Spleen (tissue), 11 donors: Measurements from ENCODE around the gene LTBR. TPM values are rescaled to one million over a fixed set of nuclear protein-coding genes. Genes with fewer than 3 reads are reported as not detected.

ENCODE experiments used
- DNase-seq: peaks from one replicate; pipeline ENCODE4 v3.0.0-alpha.2; 2020
- H3K27ac ChIP-seq, 8 donors: fragments of 200-600 bp; sonication (generic) in 7 of 8; 1 replicate in 4 of 8; 2 replicates in 4 of 8; pipeline versions ENCODE4 v1.5.0 to v1.8.0; 2016 to 2021; ENCODE audit warnings: inconsistent platforms in 4 of 8, mild to moderate bottlenecking in 4 of 8, moderate library complexity in 1 of 8
- H3K27me3 ChIP-seq, 7 donors: fragments of 200-600 bp; sonication (generic) in 6 of 7; replicated peaks in 1 of 7; 1 replicate in 4 of 7; 2 replicates in 3 of 7; pipeline versions ENCODE4 v1.5.0 to v1.8.0; 2016 to 2021; ENCODE audit warnings: inconsistent platforms in 3 of 7, mild to moderate bottlenecking in 1 of 7
- H3K36me3 ChIP-seq, 6 donors: fragments of 200-600 bp; sonication (generic) in 5 of 6; 1 replicate in 4 of 6; 2 replicates in 2 of 6; pipeline versions ENCODE4 v1.5.0 to v1.8.0; 2016 to 2021; ENCODE audit warnings: inconsistent platforms in 2 of 6
- H3K4me1 ChIP-seq, 6 donors: fragments of 200-600 bp; sonication (generic) in 5 of 6; 1 replicate in 3 of 6; 2 replicates in 3 of 6; pipeline versions ENCODE4 v1.5.0 to v1.8.0; 2016 to 2021; ENCODE audit warnings: inconsistent platforms in 3 of 6
- H3K4me3 ChIP-seq, 8 donors: fragments of 200-600 bp; sonication (generic) in 7 of 8; 1 replicate in 4 of 8; 2 replicates in 4 of 8; pipeline versions ENCODE4 v1.5.0 to v1.8.0; 2016 to 2021; ENCODE audit warnings: inconsistent platforms in 4 of 8, mild to moderate bottlenecking in 4 of 8, moderate library complexity in 2 of 8
- H3K9me3 ChIP-seq, 8 donors: fragments of 200-600 bp; sonication (generic) in 7 of 8; 1 replicate in 4 of 8; 2 replicates in 4 of 8; pipeline versions ENCODE4 v1.5.0 to v1.8.0; 2016 to 2021; ENCODE audit warnings: inconsistent platforms in 4 of 8
- CTCF ChIP-seq, 11 experiments: fragments of 200-600 bp in 7 of 11; fragments of 450-650 bp in 4 of 11; sonication (generic) in 4 of 11; IDR thresholded peaks in 8 of 11; conservative IDR thresholded peaks in 3 of 11; 1 replicate in 7 of 11; 2 replicates in 4 of 11; pipeline versions ENCODE4 v1.4.0 to v1.8.0; 2016 to 2021; ENCODE audit warnings: antibody characterized with exemption in 11 of 11, inconsistent platforms in 4 of 11, mild to moderate bottlenecking in 1 of 11
- POLR2A ChIP-seq, 3 donors: fragments of 450-650 bp; IDR thresholded peaks; one replicate each; pipeline ENCODE4 v1.5.1; 2017; ENCODE audit warnings: antibody characterized with exemption in 3 of 3, mild to moderate bottlenecking in 1 of 3
- POLR2AphosphoS5 ChIP-seq, 3 donors: sonication (generic); formaldehyde crosslinking; IDR thresholded peaks; one replicate each; pipeline ENCODE4 v1.5.1; 2017; ENCODE audit warnings: antibody characterized with exemption in 3 of 3
- whole genome bisulfite sequencing, 5 donors: extraction: QIAGEN DNeasy Blood & Tissue Kit in 3 of 5; methylation state at CpG; one replicate each; pipeline versions ENCODE4 v1.1.5 to v1.1.7; 2013 to 2018; 5-methylcytosine and 5-hydroxymethylcytosine counted together
- intact Hi-C: fragments of 100-400 bp; cut with DNase I; formaldehyde crosslinking; loops from one replicate; pipeline ENCODE4 v1.15.0; 2023; ENCODE audit warnings: low total_unique reads
- polyA plus RNA-seq, 3 donors: library from polyadenylated mRNA; stranded (reverse); fragments of 200-250 nt; gene quantifications; one replicate each; pipeline ENCODE4 v1.2.1, GENCODE V29; 2013
- total RNA-seq, 7 donors: library from RNA; depleted of rRNA in 3 of 7; stranded (reverse); fragments of >200 nt in 3 of 7; fragmentation: NEBNext Ultra II Directional in 4 of 7; extraction: Animal tissue kit (Norgen Biotek cat#: 25700) in 4 of 7; gene quantifications; one replicate each; pipeline versions ENCODE4 v1.1.0 to v1.2.1, GENCODE V29; 2016 to 2021
- donor health status: healthy with polysubstance abuse.
- donor health status: DM: no; HTN: no; CAD: no; lungs with moderate emphysema.
- donor health status: DM: no; HTN: no; CAD: no.
- donor health status: Bipolar disorder and iron deficiency.
- donor health status: healthy.
- donor health status: DM: no; HTN: no; CAD: no.
- donor health status: DM: yes; HTN: yes; CAD: no.

LTBR gene
- total and polyA plus RNA-seq, 10 donors = 14.4 to 155 (median 85.5) TPM

- H3K9me3 ChIP-seq = no peaks in the 10 kb centered on the region
- TF ChIP-seq POLR2A (IDR thresholded peaks at IDR 0.05) (no peak), CTCF (IDR thresholded peaks at IDR 0.05 in 8 of 11, conservative IDR thresholded peaks at IDR 0.05 in 3 of 11) (no peak), POLR2AphosphoS5 (IDR thresholded peaks at IDR 0.05) (no peak)
- DNase-seq = no peak
These were observed 22.0 kb downstream of the LTBR start for GRCh38 chr12:6405963-6406362.

GRCh38 chr12:6407236-6407954, 23.4 kb downstream of the LTBR start:
- Histone ChIP-seq H3K9me3 (no peaks in the 10 kb centered on the region), H3K4me1 (no peaks in the 10 kb centered on the region), H3K36me3 (no peaks in the 10 kb centered on the region), H3K27me3 (no peaks in the 10 kb centered on the region), H3K4me3 (no peak overlapping the region), H3K27ac (no peak overlapping the region)
- no peak for TF ChIP-seq CTCF (IDR thresholded peaks at IDR 0.05 in 8 of 11, conservative IDR thresholded peaks at IDR 0.05 in 3 of 11)
- TF ChIP-seq POLR2AphosphoS5 (IDR thresholded peaks at IDR 0.05) = no peak
- no peak for TF ChIP-seq POLR2A (IDR thresholded peaks at IDR 0.05)
- 92 to 98% (median 94%) methylated on average over 10 of the region's 10 CpGs for WGBS, 5 donors
- intact Hi-C loops = no loop called here
- no peak for DNase-seq

More at GRCh38 chr12:6405963-6406362, 22.0 kb downstream of the LTBR start:
- Histone ChIP-seq H3K4me3 (no peak overlapping the region), H3K36me3 (no peaks in the 10 kb centered on the region), H3K27me3 (no peaks in the 10 kb centered on the region), H3K4me1 (no peaks in the 10 kb centered on the region), H3K27ac (no peak overlapping the region)
- intact Hi-C loops = no loop called here
- 82 to 90% (median 87%) methylated on average over 6 of the region's 6 CpGs for WGBS, 5 donors

GRCh38 chr12:6416596-6416995, 32.6 kb downstream of the LTBR start:
- intact Hi-C loops = no loop called here

More at GRCh38 chr12:6416596-6416995, 32.6 kb downstream of the LTBR start:
- TF ChIP-seq CTCF (IDR thresholded peaks at IDR 0.05 in 8 of 11, conservative IDR thresholded peaks at IDR 0.05 in 3 of 11) (no peak), POLR2A (IDR thresholded peaks at IDR 0.05) (no peak), POLR2AphosphoS5 (IDR thresholded peaks at IDR 0.05) (peak in 1 of 3 donors; percentile 66)
- Histone ChIP-seq H3K4me1 (peaks cover 0 to 23% (median 5%) of the 10 kb centered on the region in 6 donors), H3K27ac (peak overlapping the region in 3 of 8 donors; percentile 26 to 56 (median 55)), H3K36me3 (no peaks in the 10 kb centered on the region), H3K4me3 (no peak overlapping the region), H3K27me3 (no peaks in the 10 kb centered on the region), H3K9me3 (no peaks in the 10 kb centered on the region)
- no peak for DNase-seq
- 41 to 57% (median 55%) methylated on average over 3 of the region's 3 CpGs for WGBS, 5 donors
